HG03064 (cell line): Measurements from ENCODE around the gene ZSWIM6.
"Not testable (repeated sequence)": the region's sequence is repeated elsewhere in the genome, so short reads cannot be mapped to it uniquely, and the experiment has no call there.

Source experiments
- ATAC-seq: cut with Tn5 transposase; IDR thresholded peaks from one replicate; pipeline ENCODE4 v1.9.1; 2021; ENCODE audit warnings: low read depth; ENCODE audit not compliant: unreplicated experiment

The ZSWIM6 gene

DNA sequence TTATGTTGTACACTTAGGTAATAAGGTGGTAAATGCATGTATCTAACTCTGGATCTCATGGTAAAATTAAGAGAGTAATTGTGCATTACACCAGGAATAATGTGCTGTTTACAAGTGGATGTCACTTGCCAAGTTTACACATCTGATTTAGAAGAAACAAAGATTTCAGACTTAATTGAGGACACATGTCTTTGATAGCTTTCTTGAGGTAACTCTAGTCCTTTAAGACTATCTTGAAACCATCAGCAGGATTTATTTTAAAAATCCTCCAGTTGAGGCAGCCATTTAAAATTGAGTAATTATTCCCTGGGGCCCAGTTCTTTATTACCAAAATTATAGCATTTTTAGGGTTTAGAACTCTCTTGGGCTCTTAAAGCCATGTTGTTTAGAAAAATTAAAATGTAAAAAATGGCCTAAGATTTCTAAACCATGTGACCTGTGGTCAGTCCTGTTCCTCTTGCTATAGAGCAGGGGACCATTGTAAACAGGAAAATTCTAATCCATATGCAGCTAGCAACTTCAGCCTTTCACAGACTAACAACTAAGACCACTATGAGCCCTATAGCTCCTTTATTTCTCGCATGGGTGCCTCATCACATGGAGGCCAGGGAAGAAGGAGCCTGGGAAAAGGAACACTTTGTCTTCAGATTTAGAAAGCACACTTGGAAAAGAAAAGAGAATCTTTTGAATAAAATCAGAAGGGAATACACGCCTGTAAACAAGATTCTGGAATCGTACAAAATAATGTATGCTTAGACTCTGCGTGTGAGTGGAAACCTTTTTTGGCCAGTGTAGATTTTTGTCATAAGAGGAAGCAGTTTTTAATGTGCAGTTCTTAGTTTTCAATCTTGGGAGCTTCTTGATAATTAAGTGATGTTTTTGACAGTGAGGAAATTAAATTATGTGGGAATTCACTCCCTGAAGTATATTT is 71.2 kb downstream of the ZSWIM6 start:
- no peak for ATAC-seq

- no peak for ATAC-seq
Measured at GRCh38 chr5:61405511-61406295, 73.6 kb downstream of the ZSWIM6 start.

GRCh38 chr5:61406497-61406896 is 74.4 kb downstream of the ZSWIM6 start:
- ATAC-seq, result not testable (repeated sequence)

DNA sequence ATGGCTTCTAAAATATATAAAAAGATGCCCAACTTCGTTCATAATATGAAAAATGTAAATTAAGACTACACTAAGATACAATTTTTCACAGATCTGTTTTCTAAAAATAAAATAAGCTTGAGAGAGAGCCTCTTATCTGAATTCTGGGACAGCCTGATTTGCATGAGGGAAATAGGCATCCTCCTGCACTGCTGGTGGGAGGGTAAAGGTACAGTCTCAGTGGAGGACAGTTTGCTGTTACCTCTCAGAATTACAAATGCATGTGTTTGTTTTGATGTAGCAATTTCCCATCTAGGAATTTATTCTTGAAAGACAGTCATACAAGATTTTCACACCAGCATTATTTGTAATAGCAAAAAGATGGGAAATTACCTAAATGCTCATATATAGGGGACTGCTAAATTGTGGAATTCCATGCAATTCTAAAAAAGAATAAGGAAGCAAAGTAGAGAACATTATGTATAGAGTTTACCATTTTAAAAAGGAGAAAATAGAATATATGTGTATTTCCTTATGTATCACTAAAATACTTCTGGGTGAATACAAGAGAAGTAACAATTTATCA is 75.7 kb downstream of the ZSWIM6 start:
- no peak for ATAC-seq

DNA sequence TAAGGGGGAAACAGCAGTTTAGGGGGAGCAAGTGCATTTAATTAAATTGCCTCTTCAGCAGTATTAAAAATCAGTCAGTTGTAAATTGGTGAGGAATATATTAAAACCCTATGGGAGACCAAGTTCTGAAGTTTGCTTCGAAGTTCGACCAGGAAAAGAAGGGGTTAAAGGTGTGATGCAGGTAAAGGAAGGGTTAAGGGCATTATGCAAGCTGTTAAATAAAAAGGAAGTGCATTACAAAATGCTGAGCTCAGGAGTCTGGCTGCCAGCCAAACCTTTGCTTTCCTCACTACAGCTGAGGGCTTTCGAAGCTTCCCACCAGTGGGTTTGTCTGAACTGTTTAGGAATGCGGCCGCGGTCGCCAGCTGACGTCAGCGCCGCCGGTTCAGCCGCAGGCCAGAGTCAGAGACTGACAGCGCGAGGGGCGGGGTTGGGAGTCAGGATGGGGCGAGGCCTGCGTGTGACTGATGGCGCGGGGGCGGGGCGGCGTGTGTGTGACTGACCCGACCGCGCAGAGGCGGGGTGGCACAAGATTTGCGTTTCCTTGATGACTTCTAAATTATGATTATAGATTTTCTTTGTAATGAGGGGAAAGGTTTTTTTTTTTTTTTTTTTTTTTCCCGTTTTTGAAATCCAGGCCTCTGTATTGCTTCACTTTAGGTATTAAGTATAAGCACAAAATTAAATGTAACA is 76.6 kb downstream of the ZSWIM6 start:
- ATAC-seq, result peak; percentile 100

- no peak for ATAC-seq
Measured at GRCh38 chr5:61409568-61409967, 77.5 kb downstream of the ZSWIM6 start.

GRCh38 chr5:61410811-61411210 is 78.8 kb downstream of the ZSWIM6 start:
- ATAC-seq, result no peak

DNA sequence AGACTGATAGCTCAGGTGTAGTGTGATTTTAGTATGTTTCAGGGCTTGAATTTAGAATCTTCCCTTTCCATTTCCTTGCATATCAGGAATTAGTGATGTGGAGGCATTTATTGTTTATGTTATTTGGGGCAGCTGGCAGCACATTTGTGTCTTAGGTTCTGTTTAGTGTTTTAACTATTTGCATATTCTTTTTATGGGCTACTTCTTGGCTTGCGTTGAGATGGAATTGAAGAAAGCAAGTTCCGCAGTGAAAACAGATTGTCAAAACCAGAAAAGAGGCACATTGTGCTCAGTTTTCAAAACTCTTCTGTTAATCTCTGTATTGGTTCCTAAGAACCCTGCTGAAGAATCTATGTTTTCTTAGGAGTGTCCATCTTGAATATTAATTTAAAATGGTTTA is 80.3 kb downstream of the ZSWIM6 start:
- no peak for ATAC-seq

GRCh38 chr5:61413205-61413604 is 81.1 kb downstream of the ZSWIM6 start:
- not testable (repeated sequence) for ATAC-seq

DNA sequence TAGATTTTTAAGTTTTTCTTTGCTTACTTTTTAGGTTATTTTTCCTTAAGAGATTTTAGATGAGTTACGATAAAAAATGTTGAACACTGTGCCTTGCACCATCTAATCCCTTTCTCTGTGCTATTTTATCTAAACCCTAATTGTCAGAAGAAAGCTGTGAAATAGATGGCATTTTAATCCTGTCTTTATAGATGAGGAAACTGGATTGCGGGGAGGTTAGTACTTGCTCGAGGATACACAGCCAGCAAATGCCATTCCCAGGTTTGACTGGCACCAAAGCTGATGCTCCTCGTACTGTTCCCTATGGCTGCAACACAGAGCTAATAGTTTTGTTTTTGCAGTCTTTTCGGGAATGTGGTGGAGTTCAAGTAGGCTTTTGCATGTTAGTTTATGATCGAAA is 82.7 kb downstream of the ZSWIM6 start:
- no peak for ATAC-seq

DNA sequence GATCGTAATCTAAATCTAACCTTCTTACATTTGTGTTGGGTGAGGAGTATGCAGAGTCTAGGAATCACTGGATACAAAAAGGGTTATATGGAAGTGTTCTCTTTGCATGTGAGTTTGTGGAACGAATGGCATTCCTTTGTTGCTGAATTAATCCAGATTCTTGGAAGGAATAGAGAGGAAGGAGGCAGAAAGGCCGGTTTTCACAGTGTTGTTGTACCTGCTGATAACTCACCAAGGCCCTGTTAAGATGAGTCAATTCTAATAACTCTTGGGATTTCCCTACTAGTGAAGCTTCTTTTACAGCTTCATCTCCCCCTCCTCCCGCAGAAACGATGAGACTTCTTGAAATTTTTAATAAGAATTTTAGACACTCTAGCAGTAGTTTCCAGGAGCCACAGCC is 84.0 kb downstream of the ZSWIM6 start:
- ATAC-seq, result no peak

DNA sequence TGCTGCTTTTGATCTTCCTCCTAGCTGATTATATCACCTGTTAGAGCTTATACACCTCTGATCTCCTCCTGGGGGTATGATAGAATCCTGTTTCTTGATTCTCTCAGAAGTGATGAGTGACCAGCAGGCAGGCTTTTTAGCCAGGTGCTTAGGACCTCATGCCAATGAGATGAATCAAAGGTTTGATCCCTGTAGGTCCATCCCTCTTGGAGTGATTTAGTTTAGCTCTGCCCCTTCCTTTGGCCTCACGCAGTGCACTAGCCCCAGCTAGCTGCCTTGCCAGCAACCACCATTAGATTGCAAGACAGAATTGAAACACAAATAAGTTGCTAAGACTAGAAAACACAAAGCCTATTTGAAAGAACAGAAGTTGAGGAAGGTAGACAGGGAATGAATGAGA is 84.4 kb downstream of the ZSWIM6 start:
- ATAC-seq, result no peak

DNA sequence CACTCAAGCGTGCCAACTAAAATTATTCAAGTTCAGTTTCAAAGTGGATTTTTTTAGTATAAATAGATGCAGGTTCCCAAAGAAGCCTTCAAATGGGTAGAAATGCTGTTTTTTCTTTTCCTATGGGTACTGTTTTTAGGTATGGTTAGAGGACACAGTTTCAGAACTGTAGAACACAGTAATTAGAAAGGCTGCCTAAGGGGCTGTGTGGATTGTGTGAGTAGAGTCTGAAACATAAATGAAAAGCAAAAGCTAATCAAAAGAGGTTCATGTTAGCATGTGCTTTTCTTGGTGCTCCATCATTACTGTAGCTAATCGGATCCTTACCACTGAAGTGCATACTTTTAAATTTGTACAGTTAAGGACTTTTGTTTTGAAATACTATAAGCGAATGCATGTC is 85.3 kb downstream of the ZSWIM6 start:
- no peak for ATAC-seq

GRCh38 chr5:61417851-61418250 is 85.8 kb downstream of the ZSWIM6 start:
- ATAC-seq, result no peak

GRCh38 chr5:61419106-61419505 is 87.0 kb downstream of the ZSWIM6 start:
- no peak for ATAC-seq

GRCh38 chr5:61420016-61420415 is 88.0 kb downstream of the ZSWIM6 start:
- ATAC-seq, result no peak

- not testable (repeated sequence) for ATAC-seq
Measured at GRCh38 chr5:61421262-61421661, 89.2 kb downstream of the ZSWIM6 start.

DNA sequence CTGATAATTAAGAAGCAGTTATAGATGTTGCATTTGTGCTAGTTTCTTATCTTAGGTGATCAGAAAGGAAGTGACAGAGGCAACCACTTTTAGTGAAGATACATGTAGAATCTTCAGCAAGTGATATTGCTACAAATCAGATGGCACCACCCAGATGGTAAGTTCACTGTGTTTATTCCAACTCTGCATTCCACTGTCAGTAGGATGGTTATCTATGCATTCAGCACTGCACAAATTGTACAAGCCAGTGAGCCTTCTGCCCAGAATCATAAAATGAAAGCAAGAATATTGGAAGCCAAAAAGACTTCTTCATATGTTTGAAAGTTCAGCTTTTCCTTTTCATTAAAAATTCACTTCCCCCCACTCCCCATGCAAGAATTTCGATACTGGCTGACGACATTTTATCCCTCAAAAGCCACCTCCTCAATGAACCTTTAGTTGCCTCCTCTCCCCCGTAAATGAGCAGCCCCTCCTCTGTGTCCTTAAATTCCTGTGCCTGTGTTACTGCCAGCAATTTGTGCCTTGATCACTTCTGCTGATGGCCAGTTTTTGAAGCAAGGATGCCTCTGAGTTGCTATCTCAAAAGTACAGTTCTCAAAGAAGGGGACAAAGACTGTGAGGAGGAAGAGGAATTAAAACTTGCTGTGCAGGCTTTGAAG is 91.6 kb downstream of the ZSWIM6 start:
- ATAC-seq, result no peak

DNA sequence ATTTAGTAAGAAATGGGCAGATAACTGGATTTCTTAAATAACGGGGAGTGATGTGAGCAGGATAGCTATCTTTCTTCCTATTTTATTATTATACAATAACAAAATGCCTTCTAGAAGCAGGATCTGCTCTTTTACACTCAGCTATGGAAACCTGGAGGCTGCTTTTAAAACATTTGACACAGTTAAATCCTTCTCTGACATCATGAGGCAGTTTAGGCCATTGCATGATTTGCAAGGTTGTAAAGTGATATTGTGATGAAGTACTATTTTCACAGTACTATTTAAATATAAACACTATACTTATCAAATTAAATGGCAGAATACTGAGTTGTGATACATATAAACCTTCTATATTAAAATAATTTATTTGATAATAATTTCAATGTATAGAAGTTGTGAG is 93.9 kb downstream of the ZSWIM6 start:
- no peak for ATAC-seq

DNA sequence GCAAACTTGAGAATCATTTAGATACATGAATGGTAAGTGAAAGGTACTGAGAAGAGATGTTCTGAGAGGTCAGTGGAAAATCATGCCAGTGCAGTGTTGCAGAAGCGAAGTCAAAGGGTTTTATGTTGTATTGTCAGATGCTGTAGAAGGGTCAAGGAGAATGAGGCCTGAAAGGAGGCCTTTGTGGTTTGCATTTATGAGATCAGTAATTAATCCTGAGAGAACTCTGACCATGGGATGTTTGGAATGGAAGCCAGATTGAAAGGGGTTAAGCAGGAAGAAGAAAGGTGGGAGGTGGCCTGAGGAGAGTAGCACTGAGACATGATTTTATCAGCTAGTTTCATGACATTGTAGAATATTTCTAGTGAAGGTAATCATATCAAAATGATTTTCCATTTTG is 97.8 kb downstream of the ZSWIM6 start:
- no peak for ATAC-seq
